ENCODE measurements around the gene AKNA.

Gene AKNA

DNA sequence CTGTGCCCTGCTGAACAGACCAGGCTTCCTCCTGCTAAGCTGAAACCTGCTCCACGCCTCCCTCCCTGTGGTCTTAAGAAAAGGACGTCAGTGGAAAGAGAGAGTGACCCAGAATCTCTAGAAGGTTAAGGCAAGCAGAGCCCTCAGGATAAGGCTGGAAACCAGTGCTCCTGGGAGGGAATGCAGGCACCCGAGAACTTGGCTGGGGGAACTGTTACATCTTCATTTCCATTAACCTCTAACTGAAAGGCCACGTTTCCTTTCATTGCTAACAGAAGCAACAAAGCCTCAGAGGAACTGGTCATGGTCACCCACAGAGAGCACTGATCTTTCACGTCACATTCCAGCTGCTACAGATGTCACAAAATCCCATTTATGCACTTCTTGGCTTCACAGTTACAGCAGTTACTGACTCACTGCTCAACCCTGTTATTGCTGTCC, 26.1 kb upstream of the AKNA start:
- no peak for DNase-seq (ENCODE audit: low spot score)
- in situ Hi-C loops (cut with MboI; ENCODE audit: low sequenced_read_pairs, unreplicated experiment) = loop anchor here (10.0 to 25.0 kb wide), 2 partner anchors 241 to 598 kb away; partner anchors contain the start of gene TEX53
- TF ChIP-seq, protein P1, sequence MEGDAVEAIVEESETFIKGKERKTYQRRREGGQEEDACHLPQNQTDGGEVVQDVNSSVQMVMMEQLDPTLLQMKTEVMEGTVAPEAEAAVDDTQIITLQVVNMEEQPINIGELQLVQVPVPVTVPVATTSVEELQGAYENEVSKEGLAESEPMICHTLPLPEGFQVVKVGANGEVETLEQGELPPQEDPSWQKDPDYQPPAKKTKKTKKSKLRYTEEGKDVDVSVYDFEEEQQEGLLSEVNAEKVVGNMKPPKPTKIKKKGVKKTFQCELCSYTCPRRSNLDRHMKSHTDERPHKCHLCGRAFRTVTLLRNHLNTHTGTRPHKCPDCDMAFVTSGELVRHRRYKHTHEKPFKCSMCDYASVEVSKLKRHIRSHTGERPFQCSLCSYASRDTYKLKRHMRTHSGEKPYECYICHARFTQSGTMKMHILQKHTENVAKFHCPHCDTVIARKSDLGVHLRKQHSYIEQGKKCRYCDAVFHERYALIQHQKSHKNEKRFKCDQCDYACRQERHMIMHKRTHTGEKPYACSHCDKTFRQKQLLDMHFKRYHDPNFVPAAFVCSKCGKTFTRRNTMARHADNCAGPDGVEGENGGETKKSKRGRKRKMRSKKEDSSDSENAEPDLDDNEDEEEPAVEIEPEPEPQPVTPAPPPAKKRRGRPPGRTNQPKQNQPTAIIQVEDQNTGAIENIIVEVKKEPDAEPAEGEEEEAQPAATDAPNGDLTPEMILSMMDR (IDR thresholded peaks at IDR 0.05; ENCODE audit: borderline replicate concordance, control extremely low read depth, extremely low read depth, insufficient read depth, missing control alignments) = no peak

DNA sequence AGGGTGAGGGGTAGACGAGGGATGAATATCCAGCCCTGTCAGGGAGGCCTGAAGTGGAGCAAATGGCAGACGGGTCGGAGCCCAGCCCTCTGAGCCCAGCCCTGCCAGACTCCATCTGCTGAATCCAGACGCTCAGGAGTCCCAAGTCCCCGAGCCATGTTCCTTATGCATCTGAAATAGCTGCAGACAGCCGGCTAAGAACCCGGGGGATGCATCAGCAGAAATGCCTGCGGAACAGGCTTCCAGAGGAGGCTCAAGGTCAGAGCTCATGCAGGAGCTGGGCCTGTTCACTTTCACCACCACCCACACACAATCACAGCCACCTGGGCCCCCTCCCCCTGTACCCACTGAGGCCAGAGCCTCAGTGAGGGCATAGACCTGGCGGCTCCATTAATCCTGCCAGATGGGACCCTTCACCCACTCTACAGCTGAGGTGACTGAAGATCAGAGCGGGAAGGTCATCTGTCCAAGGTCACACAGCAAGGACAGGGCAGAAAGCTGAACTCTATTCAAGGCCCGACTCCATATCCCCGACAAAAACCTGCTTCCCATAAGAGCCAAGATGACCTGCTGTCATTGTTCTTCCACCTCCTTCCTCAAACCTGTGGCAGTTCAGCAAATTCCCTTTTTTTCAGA, 24.4 kb upstream of the AKNA start:
- in situ Hi-C loops (cut with MboI; ENCODE audit: low sequenced_read_pairs, unreplicated experiment) = loop anchor here (10.0 to 25.0 kb wide), 2 partner anchors 243 to 600 kb away; partner anchors contain the start of gene TEX53
- no peak for DNase-seq (ENCODE audit: low spot score)
- TF ChIP-seq, protein P1 (IDR thresholded peaks at IDR 0.05; ENCODE audit: borderline replicate concordance, control extremely low read depth, extremely low read depth, insufficient read depth, missing control alignments) = no peak

DNA sequence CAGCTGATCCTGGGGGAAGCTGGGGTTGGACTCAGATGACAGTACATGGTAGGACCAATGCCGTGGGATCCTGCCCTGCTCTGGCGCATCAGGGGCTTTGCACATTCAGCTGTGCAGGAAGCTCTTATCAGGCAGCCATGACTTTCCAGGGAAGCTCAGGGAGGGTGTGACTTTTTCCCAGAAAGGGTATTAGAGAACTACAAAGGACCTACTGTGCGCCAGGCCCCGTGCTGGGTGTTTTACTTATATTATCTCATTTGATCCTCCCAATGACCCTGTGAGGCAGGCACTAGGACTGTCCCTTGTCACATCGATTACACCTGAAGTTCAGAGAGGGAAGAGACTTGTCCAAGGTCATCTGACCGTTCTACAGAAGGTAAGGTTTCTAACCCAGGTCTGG, 23.7 kb upstream of the AKNA start:
- TF ChIP-seq, protein P1 (IDR thresholded peaks at IDR 0.05; ENCODE audit: borderline replicate concordance, control extremely low read depth, extremely low read depth, insufficient read depth, missing control alignments) = no peak
- in situ Hi-C loops (cut with MboI; ENCODE audit: low sequenced_read_pairs, unreplicated experiment) = loop anchor here (10.0 to 25.0 kb wide), 2 partner anchors 243 to 601 kb away; partner anchors contain the start of gene TEX53
- no peak for DNase-seq (ENCODE audit: low spot score)

DNA sequence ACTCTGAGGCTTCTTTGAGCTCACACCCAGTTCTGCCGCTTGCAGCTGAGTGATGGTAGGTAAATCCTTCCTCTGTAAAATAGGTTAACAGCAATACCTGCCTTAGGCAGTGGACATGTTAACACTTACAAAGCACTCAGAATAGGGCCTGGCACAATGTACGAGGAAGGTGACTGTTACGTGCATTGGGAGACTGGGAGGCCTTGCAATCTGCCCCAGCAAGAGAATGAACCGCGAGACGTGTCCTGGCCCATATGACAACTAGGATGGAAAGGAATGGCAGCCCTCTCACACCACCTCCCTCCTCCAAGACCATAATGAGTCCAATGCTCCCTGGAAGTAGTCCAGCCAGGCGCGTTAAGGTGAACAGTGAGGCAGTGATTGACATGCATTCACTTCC, 23.1 kb upstream of the AKNA start:
- DNase-seq (ENCODE audit: low spot score) = no peak
- in situ Hi-C loops (cut with MboI; ENCODE audit: low sequenced_read_pairs, unreplicated experiment) = loop anchor here (10.0 to 25.0 kb wide), 2 partner anchors 244 to 601 kb away; partner anchors contain the start of gene TEX53
- TF ChIP-seq, protein P1 (IDR thresholded peaks at IDR 0.05; ENCODE audit: borderline replicate concordance, control extremely low read depth, extremely low read depth, insufficient read depth, missing control alignments) = no peak

DNA sequence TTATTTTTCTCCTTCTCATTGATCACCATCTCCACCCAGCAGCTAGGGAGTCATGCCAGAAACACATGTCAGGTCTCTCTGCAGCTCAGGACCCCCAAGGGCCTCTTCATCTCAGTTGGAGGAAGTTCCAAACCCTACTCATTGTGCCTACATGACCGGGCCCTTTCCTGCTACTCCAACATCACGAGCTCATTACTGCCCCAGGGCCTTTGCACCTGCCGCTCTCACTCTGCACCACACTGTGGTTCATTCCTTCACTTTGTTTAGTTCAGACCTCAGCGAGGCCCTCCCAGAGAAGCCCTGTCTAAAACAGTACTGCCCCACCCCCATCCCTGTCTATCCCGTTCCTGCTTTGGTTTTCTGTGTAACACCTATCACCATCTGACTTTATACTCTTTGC, 22.1 kb upstream of the AKNA start:
- in situ Hi-C loops (cut with MboI; ENCODE audit: low sequenced_read_pairs, unreplicated experiment) = loop anchor here (10.0 to 25.0 kb wide), 2 partner anchors 245 to 602 kb away; partner anchors contain the start of gene TEX53
- no peak for DNase-seq (ENCODE audit: low spot score)
- TF ChIP-seq, protein P1 (IDR thresholded peaks at IDR 0.05; ENCODE audit: borderline replicate concordance, control extremely low read depth, extremely low read depth, insufficient read depth, missing control alignments) = no peak

DNA sequence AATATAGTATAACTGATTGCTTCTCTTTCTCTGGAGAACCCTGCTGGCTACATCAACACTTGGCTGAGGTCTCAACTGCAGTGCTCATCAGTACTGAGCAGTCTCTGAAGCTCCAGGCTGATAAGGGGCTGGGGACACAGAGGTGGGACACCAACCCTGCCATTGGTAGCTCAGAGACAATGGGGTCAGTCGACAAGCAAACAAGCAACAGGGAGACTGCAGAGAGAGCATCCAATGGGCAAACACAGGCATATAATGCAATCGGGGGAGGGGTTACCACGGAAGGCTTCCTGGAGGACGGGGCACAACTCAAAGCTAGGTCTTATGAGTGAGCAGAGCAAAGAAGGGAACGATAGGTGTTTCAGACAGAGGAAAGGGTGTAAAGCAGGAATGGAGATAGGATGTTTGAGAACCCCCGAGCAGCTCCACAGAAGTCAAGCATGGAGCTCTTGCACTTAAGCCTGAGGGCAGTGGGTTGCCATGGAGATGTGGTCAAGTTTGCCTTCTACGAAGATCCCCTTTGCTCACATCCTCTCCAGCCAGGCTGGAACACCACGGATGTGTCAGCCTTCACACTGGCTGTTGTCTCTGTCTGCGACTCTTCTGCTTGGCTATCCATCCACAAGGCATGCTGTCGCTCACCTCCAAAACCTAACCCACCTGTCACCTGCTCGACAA, 21.5 kb upstream of the AKNA start:
- DNase-seq (ENCODE audit: low spot score) = no peak
- in situ Hi-C loops (cut with MboI; ENCODE audit: low sequenced_read_pairs, unreplicated experiment) = loop anchor here (25.0 kb wide), 1 partner anchor 603 kb away; no protein-coding TSS in a partner anchor
- TF ChIP-seq, protein P1 (IDR thresholded peaks at IDR 0.05; ENCODE audit: borderline replicate concordance, control extremely low read depth, extremely low read depth, insufficient read depth, missing control alignments) = no peak

All from GM13976 (cell line).